Measurements from ENCODE around the gene TMEM239. TPM values are rescaled to one million over a fixed set of nuclear protein-coding genes. Genes with fewer than 3 reads are reported as not detected.

TMEM239 gene
- total RNA-seq, 4 donors from 2014 or later = not detected

- intact Hi-C loops (cut with DNase I) = loop anchor here (10.0 kb wide), 1 partner anchor 151 kb away; the partner anchor contains the start of gene EBF4
- 82% methylated on average over 2 of the region's 2 CpGs for WGBS
- Histone ChIP-seq H3K27me3 (no peaks in the 10 kb centered on the region), H3K4me1 (peaks cover 10 to 17% (median 12%) of the 10 kb centered on the region in 4 donors), H3K36me3 (peaks cover 0 to 20% (median 5%) of the 10 kb centered on the region in 4 donors), H3K27ac (replicated peaks in 1 of 4) (no peak overlapping the region), H3K9me3 (no peaks in the 10 kb centered on the region), H3K4me3 (no peak overlapping the region)
- TF ChIP-seq POLR2A (IDR thresholded peaks at IDR 0.05; ENCODE audit: low read depth) = no peak
- TF ChIP-seq, protein P1, sequence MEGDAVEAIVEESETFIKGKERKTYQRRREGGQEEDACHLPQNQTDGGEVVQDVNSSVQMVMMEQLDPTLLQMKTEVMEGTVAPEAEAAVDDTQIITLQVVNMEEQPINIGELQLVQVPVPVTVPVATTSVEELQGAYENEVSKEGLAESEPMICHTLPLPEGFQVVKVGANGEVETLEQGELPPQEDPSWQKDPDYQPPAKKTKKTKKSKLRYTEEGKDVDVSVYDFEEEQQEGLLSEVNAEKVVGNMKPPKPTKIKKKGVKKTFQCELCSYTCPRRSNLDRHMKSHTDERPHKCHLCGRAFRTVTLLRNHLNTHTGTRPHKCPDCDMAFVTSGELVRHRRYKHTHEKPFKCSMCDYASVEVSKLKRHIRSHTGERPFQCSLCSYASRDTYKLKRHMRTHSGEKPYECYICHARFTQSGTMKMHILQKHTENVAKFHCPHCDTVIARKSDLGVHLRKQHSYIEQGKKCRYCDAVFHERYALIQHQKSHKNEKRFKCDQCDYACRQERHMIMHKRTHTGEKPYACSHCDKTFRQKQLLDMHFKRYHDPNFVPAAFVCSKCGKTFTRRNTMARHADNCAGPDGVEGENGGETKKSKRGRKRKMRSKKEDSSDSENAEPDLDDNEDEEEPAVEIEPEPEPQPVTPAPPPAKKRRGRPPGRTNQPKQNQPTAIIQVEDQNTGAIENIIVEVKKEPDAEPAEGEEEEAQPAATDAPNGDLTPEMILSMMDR (IDR thresholded peaks at IDR 0.05) = no peak
- no peak for TF ChIP-seq POLR2AphosphoS5 (IDR thresholded peaks at IDR 0.05)
- TF ChIP-seq EP300 (IDR thresholded peaks at IDR 0.05) = no peak
- DNase-seq (ENCODE audit: extremely low spot score) = no peak
These were observed 29.4 kb downstream of the TMEM239 start for GRCh38 chr20:2845607-2846006.

GRCh38 chr20:2846698-2847097 is 30.5 kb downstream of the TMEM239 start:
- no peaks in the 10 kb centered on the region for H3K27me3 ChIP-seq
- no peak overlapping the region for H3K4me3 ChIP-seq
- intact Hi-C loops (cut with DNase I) = loop anchor here (10.0 kb wide), 1 partner anchor 152 kb away; the partner anchor contains the start of gene EBF4
- peaks cover 0 to 20% (median 5%) of the 10 kb centered on the region in 4 donors for H3K36me3 ChIP-seq
- no peak overlapping the region for H3K27ac ChIP-seq (replicated peaks in 1 of 4)
- TF ChIP-seq POLR2AphosphoS5 (IDR thresholded peaks at IDR 0.05) = no peak
- TF ChIP-seq, protein P1 (IDR thresholded peaks at IDR 0.05) = no peak
- TF ChIP-seq POLR2A (IDR thresholded peaks at IDR 0.05; ENCODE audit: low read depth) = no peak
- TF ChIP-seq EP300 (IDR thresholded peaks at IDR 0.05) = no peak
- no peaks in the 10 kb centered on the region for H3K9me3 ChIP-seq
- 84% methylated on average over 5 of the region's 5 CpGs for WGBS
- no peak for DNase-seq (ENCODE audit: extremely low spot score)
- peaks cover 3 to 11% (median 6%) of the 10 kb centered on the region in 4 donors for H3K4me1 ChIP-seq

GRCh38 chr20:2847802-2848201 is 31.6 kb downstream of the TMEM239 start:
- no peak for TF ChIP-seq POLR2A (IDR thresholded peaks at IDR 0.05; ENCODE audit: low read depth)

DNA sequence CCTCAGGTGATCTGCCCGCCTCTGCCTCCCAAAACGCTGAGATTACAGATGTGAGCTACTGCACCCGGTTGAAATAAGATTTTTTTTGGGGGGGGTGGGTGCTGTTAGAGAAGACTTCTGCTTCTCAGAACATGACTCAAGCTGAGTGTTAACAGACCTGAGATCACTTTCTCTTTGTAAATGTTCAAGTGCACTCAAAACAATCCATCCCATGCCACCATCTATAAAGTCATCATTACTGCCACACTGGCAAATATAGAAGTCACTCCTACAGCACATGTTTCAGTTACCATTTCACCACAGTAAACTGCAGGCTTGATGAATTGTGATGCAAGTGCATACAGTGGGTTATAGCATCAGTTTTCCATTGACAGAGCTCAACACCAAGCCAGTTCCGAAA is 33.4 kb downstream of the TMEM239 start:
- H3K27me3 ChIP-seq = no peaks in the 10 kb centered on the region
- no peak overlapping the region for H3K27ac ChIP-seq (replicated peaks in 1 of 4)
- peaks cover 0 to 14% (median 2%) of the 10 kb centered on the region in 4 donors for H3K36me3 ChIP-seq
- no peak overlapping the region for H3K4me3 ChIP-seq
- TF ChIP-seq, protein P1 (IDR thresholded peaks at IDR 0.05) = no peak
- no peak for TF ChIP-seq EP300 (IDR thresholded peaks at IDR 0.05)
- TF ChIP-seq POLR2A (IDR thresholded peaks at IDR 0.05; ENCODE audit: low read depth) = no peak
- WGBS = 92% methylated on average over 4 of the region's 4 CpGs
- intact Hi-C loops (cut with DNase I) = loop anchor here (10.0 kb wide), 1 partner anchor 155 kb away; the partner anchor contains the start of gene EBF4
- H3K9me3 ChIP-seq = no peaks in the 10 kb centered on the region
- peaks cover 0 to 9% (median 6%) of the 10 kb centered on the region in 4 donors for H3K4me1 ChIP-seq
- DNase-seq (ENCODE audit: extremely low spot score) = no peak

More at GRCh38 chr20:2847802-2848201, 31.6 kb downstream of the TMEM239 start:
- intact Hi-C loops (cut with DNase I) = loop anchor here (10.0 kb wide), 1 partner anchor 153 kb away; the partner anchor contains the start of gene EBF4
- Histone ChIP-seq H3K36me3 (peaks cover 0 to 20% (median 5%) of the 10 kb centered on the region in 4 donors), H3K27me3 (no peaks in the 10 kb centered on the region), H3K4me3 (no peak overlapping the region), H3K27ac (replicated peaks in 1 of 4) (no peak overlapping the region), H3K9me3 (no peaks in the 10 kb centered on the region), H3K4me1 (peaks cover 0 to 11% (median 7%) of the 10 kb centered on the region in 4 donors)
- WGBS = 93% methylated on average over 4 of the region's 4 CpGs
- no peak for DNase-seq (ENCODE audit: extremely low spot score)

DNA sequence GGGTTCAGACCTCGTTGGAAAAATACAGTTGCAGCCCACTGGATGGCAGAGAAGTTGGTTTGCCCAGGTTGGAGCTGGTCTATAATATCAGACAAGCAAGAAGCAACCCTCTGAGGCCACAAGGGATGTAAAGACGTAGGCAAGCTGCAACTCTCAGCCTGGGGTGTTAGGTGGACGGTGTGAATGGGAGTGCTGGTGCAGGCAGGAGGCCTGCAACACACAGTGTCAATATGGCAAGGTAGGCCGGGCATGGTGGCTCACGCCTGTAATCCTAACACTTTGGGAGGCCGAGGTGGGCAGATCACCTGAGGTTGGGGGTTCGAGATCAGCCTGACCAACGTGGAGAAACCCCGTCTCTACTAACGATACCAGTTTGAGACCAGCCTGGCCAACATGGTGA is 34.9 kb downstream of the TMEM239 start:
- intact Hi-C loops (cut with DNase I) = no loop called here
- H3K4me1 ChIP-seq = peaks cover 0 to 9% (median 6%) of the 10 kb centered on the region in 4 donors
- peaks cover 0 to 12% (median 2%) of the 10 kb centered on the region in 4 donors for H3K36me3 ChIP-seq
- no peak overlapping the region for H3K4me3 ChIP-seq
- 97% methylated on average over 10 of the region's 10 CpGs for WGBS
- H3K9me3 ChIP-seq = no peaks in the 10 kb centered on the region
- TF ChIP-seq POLR2AphosphoS5 (IDR thresholded peaks at IDR 0.05) = no peak
- TF ChIP-seq EP300 (IDR thresholded peaks at IDR 0.05) = no peak
- H3K27me3 ChIP-seq = no peaks in the 10 kb centered on the region
- no peak for DNase-seq (ENCODE audit: extremely low spot score)
- H3K27ac ChIP-seq (replicated peaks in 1 of 4) = no peak overlapping the region

Data from esophagus muscularis mucosa (tissue), 4 donors.